Measurements from ENCODE around the gene ZFYVE9. TPM values are rescaled to one million over a fixed set of nuclear protein-coding genes. Genes with fewer than 3 reads are reported as not detected.

ZFYVE9 gene
- total RNA-seq, 1 experiment from 2014 or later: 19.6 TPM

DNA sequence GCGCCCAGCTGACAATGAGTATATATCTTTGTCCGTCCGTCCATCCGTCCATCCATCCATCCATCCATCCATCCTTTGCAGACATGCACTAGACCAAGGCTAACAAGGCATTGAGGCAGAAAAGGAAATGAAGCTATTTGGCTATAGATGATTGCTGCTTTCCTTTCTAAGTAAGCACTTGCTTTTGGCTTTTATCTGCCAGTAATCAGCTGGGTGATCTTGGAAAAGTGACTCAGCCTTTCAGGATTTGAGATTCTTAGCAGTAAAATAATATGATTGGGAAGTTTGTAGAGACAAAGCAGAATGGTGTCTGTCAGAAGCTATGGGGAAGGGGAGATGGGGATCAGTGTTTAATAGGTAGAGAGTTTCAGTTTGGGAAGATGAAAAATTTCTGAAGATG lies 22.7 kb downstream of the ZFYVE9 start:
- H3K4me1 Mint-ChIP-seq: no peaks in the 10 kb centered on the region
- CTCF ChIA-PET: no interaction called here
- H3K9me3 Mint-ChIP-seq: peaks cover under 1% of the 10 kb centered on the region
- no peak for DNase-seq (ENCODE audit: low spot score)
- no peak overlapping the region for H3K27ac Mint-ChIP-seq
- no peak for TF ChIP-seq AFF4 (CRISPR knock-in tag; IDR thresholded peaks at IDR 0.05; ENCODE audit: borderline replicate concordance)
- no peak for TF ChIP-seq ZNF219 (CRISPR knock-in tag; IDR thresholded peaks at IDR 0.05; ENCODE audit: borderline replicate concordance)
- TF ChIP-seq, protein P1, sequence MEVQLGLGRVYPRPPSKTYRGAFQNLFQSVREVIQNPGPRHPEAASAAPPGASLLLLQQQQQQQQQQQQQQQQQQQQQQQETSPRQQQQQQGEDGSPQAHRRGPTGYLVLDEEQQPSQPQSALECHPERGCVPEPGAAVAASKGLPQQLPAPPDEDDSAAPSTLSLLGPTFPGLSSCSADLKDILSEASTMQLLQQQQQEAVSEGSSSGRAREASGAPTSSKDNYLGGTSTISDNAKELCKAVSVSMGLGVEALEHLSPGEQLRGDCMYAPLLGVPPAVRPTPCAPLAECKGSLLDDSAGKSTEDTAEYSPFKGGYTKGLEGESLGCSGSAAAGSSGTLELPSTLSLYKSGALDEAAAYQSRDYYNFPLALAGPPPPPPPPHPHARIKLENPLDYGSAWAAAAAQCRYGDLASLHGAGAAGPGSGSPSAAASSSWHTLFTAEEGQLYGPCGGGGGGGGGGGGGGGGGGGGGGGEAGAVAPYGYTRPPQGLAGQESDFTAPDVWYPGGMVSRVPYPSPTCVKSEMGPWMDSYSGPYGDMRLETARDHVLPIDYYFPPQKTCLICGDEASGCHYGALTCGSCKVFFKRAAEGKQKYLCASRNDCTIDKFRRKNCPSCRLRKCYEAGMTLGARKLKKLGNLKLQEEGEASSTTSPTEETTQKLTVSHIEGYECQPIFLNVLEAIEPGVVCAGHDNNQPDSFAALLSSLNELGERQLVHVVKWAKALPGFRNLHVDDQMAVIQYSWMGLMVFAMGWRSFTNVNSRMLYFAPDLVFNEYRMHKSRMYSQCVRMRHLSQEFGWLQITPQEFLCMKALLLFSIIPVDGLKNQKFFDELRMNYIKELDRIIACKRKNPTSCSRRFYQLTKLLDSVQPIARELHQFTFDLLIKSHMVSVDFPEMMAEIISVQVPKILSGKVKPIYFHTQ (CRISPR knock-in tag; IDR thresholded peaks at IDR 0.05): no peak
- no peak for TF ChIP-seq ZNF121 (CRISPR knock-in tag; IDR thresholded peaks at IDR 0.05)
- no peak for TF ChIP-seq NR2C2 (CRISPR knock-in tag; IDR thresholded peaks at IDR 0.05)
- TF ChIP-seq HMGA2 (CRISPR knock-in tag; IDR thresholded peaks at IDR 0.05): no peak
- TF ChIP-seq, protein P2, sequence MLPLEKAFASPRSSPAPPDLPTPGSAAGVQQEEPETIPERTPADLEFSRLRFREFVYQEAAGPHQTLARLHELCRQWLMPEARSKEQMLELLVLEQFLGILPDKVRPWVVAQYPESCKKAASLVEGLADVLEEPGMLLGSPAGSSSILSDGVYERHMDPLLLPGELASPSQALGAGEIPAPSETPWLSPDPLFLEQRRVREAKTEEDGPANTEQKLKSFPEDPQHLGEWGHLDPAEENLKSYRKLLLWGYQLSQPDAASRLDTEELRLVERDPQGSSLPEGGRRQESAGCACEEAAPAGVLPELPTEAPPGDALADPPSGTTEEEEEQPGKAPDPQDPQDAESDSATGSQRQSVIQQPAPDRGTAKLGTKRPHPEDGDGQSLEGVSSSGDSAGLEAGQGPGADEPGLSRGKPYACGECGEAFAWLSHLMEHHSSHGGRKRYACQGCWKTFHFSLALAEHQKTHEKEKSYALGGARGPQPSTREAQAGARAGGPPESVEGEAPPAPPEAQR (CRISPR knock-in tag; IDR thresholded peaks at IDR 0.05): no peak
- TF ChIP-seq, protein P3, sequence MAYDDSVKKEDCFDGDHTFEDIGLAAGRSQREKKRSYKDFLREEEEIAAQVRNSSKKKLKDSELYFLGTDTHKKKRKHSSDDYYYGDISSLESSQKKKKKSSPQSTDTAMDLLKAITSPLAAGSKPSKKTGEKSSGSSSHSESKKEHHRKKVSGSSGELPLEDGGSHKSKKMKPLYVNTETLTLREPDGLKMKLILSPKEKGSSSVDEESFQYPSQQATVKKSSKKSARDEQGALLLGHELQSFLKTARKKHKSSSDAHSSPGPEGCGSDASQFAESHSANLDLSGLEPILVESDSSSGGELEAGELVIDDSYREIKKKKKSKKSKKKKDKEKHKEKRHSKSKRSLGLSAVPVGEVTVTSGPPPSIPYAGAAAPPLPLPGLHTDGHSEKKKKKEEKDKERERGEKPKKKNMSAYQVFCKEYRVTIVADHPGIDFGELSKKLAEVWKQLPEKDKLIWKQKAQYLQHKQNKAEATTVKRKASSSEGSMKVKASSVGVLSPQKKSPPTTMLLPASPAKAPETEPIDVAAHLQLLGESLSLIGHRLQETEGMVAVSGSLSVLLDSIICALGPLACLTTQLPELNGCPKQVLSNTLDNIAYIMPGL (CRISPR knock-in tag; IDR thresholded peaks at IDR 0.05): no peak
- no peak for TF ChIP-seq ATF3 (CRISPR knock-in tag; conservative IDR thresholded peaks at IDR 0.05)
- no peak for TF ChIP-seq FOXP1 (CRISPR knock-in tag; IDR thresholded peaks at IDR 0.05; ENCODE audit: borderline replicate concordance)
- TF ChIP-seq SP1 (CRISPR knock-in tag; conservative IDR thresholded peaks at IDR 0.05): no peak
- H3K36me3 Mint-ChIP-seq: no peaks in the 10 kb centered on the region
- H3K4me3 Mint-ChIP-seq: no peak overlapping the region
- no peak for ATAC-seq
- POLR2A ChIA-PET: no interaction called here
- no peaks in the 10 kb centered on the region for H3K27me3 Mint-ChIP-seq (ENCODE audit: low read depth)

DNA sequence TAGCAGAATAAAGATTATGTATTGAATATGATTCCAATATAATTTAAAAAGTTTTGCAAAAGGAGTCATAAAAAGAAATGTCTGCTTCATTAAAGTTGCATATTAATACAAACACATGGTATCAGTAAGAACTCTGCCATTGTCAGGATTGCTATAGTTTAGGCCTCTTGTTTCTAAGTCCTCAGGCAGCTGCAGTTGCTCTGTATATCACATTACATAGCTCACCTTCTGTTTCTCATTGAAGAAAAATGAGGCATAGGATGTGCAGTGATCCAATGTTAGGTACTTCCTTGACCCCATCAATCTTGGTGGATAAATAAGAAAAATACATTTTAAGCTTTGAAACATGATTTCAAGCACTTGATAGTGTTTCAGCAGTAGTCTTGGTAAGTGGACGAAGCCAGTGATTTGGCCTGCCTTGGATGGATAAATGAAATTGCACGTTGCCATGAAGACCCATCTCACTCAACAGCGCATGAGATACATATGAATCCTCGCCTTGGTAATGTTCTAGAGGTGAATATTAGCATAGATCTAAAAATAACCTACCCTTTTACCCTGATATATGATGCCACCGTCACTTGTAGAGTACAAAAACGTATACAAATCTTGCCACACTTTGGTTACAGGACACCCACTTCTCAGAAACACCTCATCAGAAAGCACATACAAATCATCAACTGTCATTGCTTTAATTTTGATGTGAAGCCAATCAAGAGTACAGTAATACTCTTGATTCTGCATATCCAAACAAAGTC lies 25.3 kb downstream of the ZFYVE9 start:
- CTCF ChIA-PET: no interaction called here
- no peak overlapping the region for H3K27ac Mint-ChIP-seq

More for the DNA sequence above, 25.3 kb downstream of the ZFYVE9 start:
- H3K27me3 Mint-ChIP-seq (ENCODE audit: low read depth): no peaks in the 10 kb centered on the region
- H3K4me1 Mint-ChIP-seq: no peaks in the 10 kb centered on the region
- DNase-seq (ENCODE audit: low spot score): no peak
- POLR2A ChIA-PET: no interaction called here
- H3K9me3 Mint-ChIP-seq: peaks cover 13% of the 10 kb centered on the region
- no peak overlapping the region for H3K4me3 Mint-ChIP-seq
- TF ChIP-seq, protein P4, sequence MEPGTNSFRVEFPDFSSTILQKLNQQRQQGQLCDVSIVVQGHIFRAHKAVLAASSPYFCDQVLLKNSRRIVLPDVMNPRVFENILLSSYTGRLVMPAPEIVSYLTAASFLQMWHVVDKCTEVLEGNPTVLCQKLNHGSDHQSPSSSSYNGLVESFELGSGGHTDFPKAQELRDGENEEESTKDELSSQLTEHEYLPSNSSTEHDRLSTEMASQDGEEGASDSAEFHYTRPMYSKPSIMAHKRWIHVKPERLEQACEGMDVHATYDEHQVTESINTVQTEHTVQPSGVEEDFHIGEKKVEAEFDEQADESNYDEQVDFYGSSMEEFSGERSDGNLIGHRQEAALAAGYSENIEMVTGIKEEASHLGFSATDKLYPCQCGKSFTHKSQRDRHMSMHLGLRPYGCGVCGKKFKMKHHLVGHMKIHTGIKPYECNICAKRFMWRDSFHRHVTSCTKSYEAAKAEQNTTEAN (CRISPR knock-in tag; IDR thresholded peaks at IDR 0.05): no peak
- TF ChIP-seq, protein P5, sequence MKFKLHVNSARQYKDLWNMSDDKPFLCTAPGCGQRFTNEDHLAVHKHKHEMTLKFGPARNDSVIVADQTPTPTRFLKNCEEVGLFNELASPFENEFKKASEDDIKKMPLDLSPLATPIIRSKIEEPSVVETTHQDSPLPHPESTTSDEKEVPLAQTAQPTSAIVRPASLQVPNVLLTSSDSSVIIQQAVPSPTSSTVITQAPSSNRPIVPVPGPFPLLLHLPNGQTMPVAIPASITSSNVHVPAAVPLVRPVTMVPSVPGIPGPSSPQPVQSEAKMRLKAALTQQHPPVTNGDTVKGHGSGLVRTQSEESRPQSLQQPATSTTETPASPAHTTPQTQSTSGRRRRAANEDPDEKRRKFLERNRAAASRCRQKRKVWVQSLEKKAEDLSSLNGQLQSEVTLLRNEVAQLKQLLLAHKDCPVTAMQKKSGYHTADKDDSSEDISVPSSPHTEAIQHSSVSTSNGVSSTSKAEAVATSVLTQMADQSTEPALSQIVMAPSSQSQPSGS (CRISPR knock-in tag; IDR thresholded peaks at IDR 0.05; ENCODE audit: borderline replicate concordance, low read depth): no peak
- TF ChIP-seq NFYB (CRISPR knock-in tag; conservative IDR thresholded peaks at IDR 0.05; ENCODE audit: low read depth) (no peak), ZNF138 (CRISPR knock-in tag; conservative IDR thresholded peaks at IDR 0.05) (no peak), NR1H2 (CRISPR knock-in tag; IDR thresholded peaks at IDR 0.05) (no peak), TP53 (CRISPR knock-in tag; IDR thresholded peaks at IDR 0.05) (no peak), PRRX2 (CRISPR knock-in tag; IDR thresholded peaks at IDR 0.05) (no peak), CREM (CRISPR knock-in tag; IDR thresholded peaks at IDR 0.05) (no peak)
- TF ChIP-seq, protein P6, sequence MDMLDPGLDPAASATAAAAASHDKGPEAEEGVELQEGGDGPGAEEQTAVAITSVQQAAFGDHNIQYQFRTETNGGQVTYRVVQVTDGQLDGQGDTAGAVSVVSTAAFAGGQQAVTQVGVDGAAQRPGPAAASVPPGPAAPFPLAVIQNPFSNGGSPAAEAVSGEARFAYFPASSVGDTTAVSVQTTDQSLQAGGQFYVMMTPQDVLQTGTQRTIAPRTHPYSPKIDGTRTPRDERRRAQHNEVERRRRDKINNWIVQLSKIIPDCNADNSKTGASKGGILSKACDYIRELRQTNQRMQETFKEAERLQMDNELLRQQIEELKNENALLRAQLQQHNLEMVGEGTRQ (CRISPR knock-in tag; IDR thresholded peaks at IDR 0.05): no peak
- peaks cover 9% of the 10 kb centered on the region for H3K36me3 Mint-ChIP-seq
- no peak for ATAC-seq

All from WTC11 (cell line).